Muscle layer of colon (tissue), 2 donors: ENCODE measurements around the gene ZMYND19.

Source experiments
- H3K27ac ChIP-seq: one replicate; pipeline ENCODE4 v1.7.0; 2013; ENCODE audit warnings: low read depth, mild to moderate bottlenecking, low read length, moderate library complexity
- H3K27me3 ChIP-seq, 2 donors: one replicate each; pipeline ENCODE4 v1.7.0; 2013; ENCODE audit warnings: low read length in 2 of 2, mild to moderate bottlenecking in 2 of 2; ENCODE audit not compliant: insufficient read depth in 2 of 2, control insufficient read depth in 1 of 2
- H3K36me3 ChIP-seq: one replicate; pipeline ENCODE4 v1.7.0; 2013; ENCODE audit warnings: mild to moderate bottlenecking, low read length; ENCODE audit not compliant: insufficient read depth
- H3K4me1 ChIP-seq: one replicate; pipeline ENCODE4 v1.7.0; 2013; ENCODE audit warnings: mild to moderate bottlenecking, low read length; ENCODE audit not compliant: insufficient read depth
- H3K4me3 ChIP-seq, 2 donors: one replicate each; pipeline ENCODE4 v1.7.0; 2013; ENCODE audit warnings: low read length in 2 of 2, low read depth in 1 of 2, mild to moderate bottlenecking in 1 of 2, moderate library complexity in 1 of 2
- H3K9ac ChIP-seq: one replicate; pipeline ENCODE4 v1.7.0; 2013; ENCODE audit warnings: low read length
- H3K9me3 ChIP-seq: one replicate; pipeline ENCODE4 v1.7.0; 2013; ENCODE audit warnings: mild to moderate bottlenecking, low read length
- donor health status: abdominal sarcoma.
- donor health status: Adenocarcinoma of cecum.

Gene ZMYND19

GRCh38 chr9:137612741-137613142, 22.4 kb upstream of the ZMYND19 start:
- H3K4me1 ChIP-seq, result peaks cover 14% of the 10 kb centered on the region
- H3K9me3 ChIP-seq, result no peaks in the 10 kb centered on the region
- no peak overlapping the region for H3K4me3 ChIP-seq
- no peaks in the 10 kb centered on the region for H3K27me3 ChIP-seq
- H3K36me3 ChIP-seq, result peaks cover 19% of the 10 kb centered on the region
- H3K9ac ChIP-seq, result no peak overlapping the region
- no peak overlapping the region for H3K27ac ChIP-seq

GRCh38 chr9:137611623-137612609, 21.6 kb upstream of the ZMYND19 start:
- Histone ChIP-seq H3K9ac (no peak overlapping the region), H3K27ac (no peak overlapping the region), H3K4me3 (no peak overlapping the region), H3K9me3 (no peaks in the 10 kb centered on the region), H3K4me1 (peaks cover 15% of the 10 kb centered on the region), H3K27me3 (no peaks in the 10 kb centered on the region), H3K36me3 (peaks cover 18% of the 10 kb centered on the region)

- Histone ChIP-seq H3K9ac (no peak overlapping the region), H3K27ac (no peak overlapping the region), H3K9me3 (no peaks in the 10 kb centered on the region), H3K4me3 (no peak overlapping the region), H3K4me1 (peaks cover 17% of the 10 kb centered on the region), H3K27me3 (no peaks in the 10 kb centered on the region), H3K36me3 (peaks cover 11% of the 10 kb centered on the region)
Measured at GRCh38 chr9:137610944-137611343, 20.6 kb upstream of the ZMYND19 start.

GRCh38 chr9:137607141-137607857, 17.0 kb upstream of the ZMYND19 start:
- H3K27ac ChIP-seq, result no peak overlapping the region
- H3K36me3 ChIP-seq, result no peaks in the 10 kb centered on the region
- no peak overlapping the region for H3K9ac ChIP-seq
- no peaks in the 10 kb centered on the region for H3K9me3 ChIP-seq
- no peaks in the 10 kb centered on the region for H3K27me3 ChIP-seq
- peak overlapping the region in 1 of 2 donors; percentile 52 for H3K4me3 ChIP-seq
- peaks cover 17% of the 10 kb centered on the region for H3K4me1 ChIP-seq

GRCh38 chr9:137606734-137607138, 16.4 kb upstream of the ZMYND19 start:
- Histone ChIP-seq H3K4me1 (peaks cover 12% of the 10 kb centered on the region), H3K9ac (no peak overlapping the region), H3K4me3 (peak overlapping the region; percentile 52 to 77), H3K27me3 (no peaks in the 10 kb centered on the region), H3K27ac (no peak overlapping the region), H3K36me3 (no peaks in the 10 kb centered on the region), H3K9me3 (no peaks in the 10 kb centered on the region)

GRCh38 chr9:137606005-137606621, 15.8 kb upstream of the ZMYND19 start:
- H3K36me3 ChIP-seq, result no peaks in the 10 kb centered on the region
- no peak overlapping the region for H3K9ac ChIP-seq
- no peaks in the 10 kb centered on the region for H3K9me3 ChIP-seq
- H3K27ac ChIP-seq, result peak overlapping the region; percentile 58
- peaks cover 10% of the 10 kb centered on the region for H3K4me1 ChIP-seq
- peak overlapping the region; percentile 52 to 77 for H3K4me3 ChIP-seq
- H3K27me3 ChIP-seq, result no peaks in the 10 kb centered on the region

GRCh38 chr9:137605121-137606004, 15.1 kb upstream of the ZMYND19 start, which contains the start of gene ARRDC1:
TSS of gene ARRDC1 (plus strand) at chr9:137605686. CDS start at chr9:137605718, 32 bp downstream.
- Histone ChIP-seq H3K36me3 (no peaks in the 10 kb centered on the region), H3K27me3 (no peaks in the 10 kb centered on the region), H3K9me3 (no peaks in the 10 kb centered on the region), H3K4me1 (peaks cover 8% of the 10 kb centered on the region), H3K27ac (peak within 1 kb of the TSS; percentile 58), H3K4me3 (peak within 1 kb of the TSS; percentile 52 to 77), H3K9ac (no peak within 1 kb of the TSS)

- H3K9me3 ChIP-seq, result no peaks in the 10 kb centered on the region
- H3K27me3 ChIP-seq, result no peaks in the 10 kb centered on the region
- H3K4me1 ChIP-seq, result peaks cover 8% of the 10 kb centered on the region
- H3K36me3 ChIP-seq, result no peaks in the 10 kb centered on the region
- H3K4me3 ChIP-seq, result peak overlapping the region in 1 of 2 donors; percentile 42
- H3K27ac ChIP-seq, result no peak overlapping the region
- no peak overlapping the region for H3K9ac ChIP-seq
Measured at GRCh38 chr9:137604345-137605086, 14.2 kb upstream of the ZMYND19 start.

- Histone ChIP-seq H3K9ac (no peak overlapping the region), H3K36me3 (no peaks in the 10 kb centered on the region), H3K4me3 (no peak overlapping the region), H3K27ac (no peak overlapping the region), H3K27me3 (no peaks in the 10 kb centered on the region), H3K9me3 (no peaks in the 10 kb centered on the region), H3K4me1 (peaks cover 8% of the 10 kb centered on the region)
Measured at GRCh38 chr9:137603879-137604278, 13.6 kb upstream of the ZMYND19 start.

GRCh38 chr9:137602661-137603060, 12.3 kb upstream of the ZMYND19 start:
- H3K4me3 ChIP-seq, result no peak overlapping the region
- H3K27ac ChIP-seq, result no peak overlapping the region
- H3K9ac ChIP-seq, result no peak overlapping the region
- no peaks in the 10 kb centered on the region for H3K36me3 ChIP-seq
- H3K9me3 ChIP-seq, result no peaks in the 10 kb centered on the region
- H3K27me3 ChIP-seq, result no peaks in the 10 kb centered on the region
- peaks cover 8% of the 10 kb centered on the region for H3K4me1 ChIP-seq
